HEK293 (cell line): ENCODE measurements around the gene TENT4A.
"Not testable (repeated sequence)": the region's sequence is repeated elsewhere in the genome, so short reads cannot be mapped to it uniquely, and the experiment has no call there.

Experiments
- CTCF ChIA-PET: fragments of 350-600 bp; formaldehyde crosslinking; extraction: SDS; loops from one replicate; lab custom pipeline; 2021; ENCODE audit warnings: antibody characterized with exemption; lab: Yijun Ruan, JAX
- POLR2A ChIA-PET: fragments of 300-600 bp; formaldehyde crosslinking; extraction: SDS; loops from one replicate; lab custom pipeline; 2020; ENCODE audit warnings: antibody characterized with exemption, inconsistent platforms; lab: Yijun Ruan, JAX
- H3K27ac ChIP-seq: fragments of 200-500 bp; sonication (Bioruptor generic); 2 replicates; pipeline ENCODE4 v1.5.1; 2014; ENCODE audit warnings: low read depth, low read length, control low read depth, inconsistent platforms; ENCODE audit errors: extremely low read depth
- H3K36me3 ChIP-seq, 2 experiments: fragments of 200-500 bp in 1 of 2; sonication (Bioruptor generic) in 1 of 2; 1 replicate in 1 of 2; 2 replicates in 1 of 2; pipeline ENCODE4 v1.5.1; 2014 to 2017; ENCODE audit warnings: inconsistent platforms in 2 of 2, low read length in 2 of 2; ENCODE audit not compliant: control insufficient read depth in 2 of 2, insufficient read depth in 1 of 2
- H3K4me1 ChIP-seq: fragments of 200-500 bp; sonication (Bioruptor generic); 2 replicates; pipeline ENCODE4 v1.5.1; 2014; ENCODE audit warnings: mild to moderate bottlenecking, low read length, inconsistent platforms; ENCODE audit not compliant: control insufficient read depth, insufficient read depth
- H3K4me3 ChIP-seq: 2 replicates; pipeline ENCODE4 v1.5.1; 2011; ENCODE audit warnings: low read depth, mild to moderate bottlenecking, control low read depth, low read length, moderate library complexity
- H3K9me3 ChIP-seq: fragments of 200-500 bp; sonication (Bioruptor generic); 2 replicates; pipeline ENCODE4 v1.5.1; 2014; ENCODE audit warnings: low read depth, low read length, inconsistent platforms; ENCODE audit not compliant: control insufficient read depth, insufficient read depth
- BCL11B ChIP-seq: fragments of 450-650 bp; formaldehyde crosslinking; IDR thresholded peaks from 2 replicates; pipeline ENCODE4 v1.5.1; 2016; ENCODE audit warnings: low read depth, missing biosample characterization, missing genetic modification characterization
- GLIS1 ChIP-seq: fragments of 450-650 bp; formaldehyde crosslinking; IDR thresholded peaks from 2 replicates; pipeline ENCODE4 v1.5.1; 2016; ENCODE audit warnings: missing biosample characterization, missing genetic modification characterization
- KLF16 ChIP-seq: fragments of 450-650 bp; formaldehyde crosslinking; IDR thresholded peaks from 2 replicates; pipeline ENCODE4 v1.5.1; 2017; ENCODE audit warnings: missing biosample characterization, missing genetic modification characterization
- KLF7 ChIP-seq: fragments of 450-650 bp; formaldehyde crosslinking; IDR thresholded peaks from 2 replicates; pipeline ENCODE4 v1.5.1; 2016; ENCODE audit warnings: missing biosample characterization, missing genetic modification characterization, borderline replicate concordance
- OVOL3 ChIP-seq: fragments of 450-650 bp; formaldehyde crosslinking; IDR thresholded peaks from 2 replicates; pipeline ENCODE4 v1.5.1; 2016; ENCODE audit warnings: missing biosample characterization, missing genetic modification characterization
- PRDM1 ChIP-seq: fragments of 450-650 bp; formaldehyde crosslinking; IDR thresholded peaks from 2 replicates; pipeline ENCODE4; 2016; ENCODE audit warnings: missing biosample characterization, missing genetic modification characterization
- ZBTB17 ChIP-seq: fragments of 450-650 bp; formaldehyde crosslinking; IDR thresholded peaks from 2 replicates; pipeline ENCODE4 v1.5.1; 2016; ENCODE audit warnings: missing biosample characterization, missing genetic modification characterization
- ZBTB8A ChIP-seq: fragments of 450-650 bp; formaldehyde crosslinking; IDR thresholded peaks from 2 replicates; pipeline ENCODE4 v1.5.1; 2016; ENCODE audit warnings: missing biosample characterization, missing genetic modification characterization
- ZIC2 ChIP-seq: fragments of 450-650 bp; formaldehyde crosslinking; IDR thresholded peaks from 2 replicates; pipeline ENCODE4 v1.5.1; 2016; ENCODE audit warnings: missing biosample characterization, missing genetic modification characterization
- ZNF114 ChIP-seq: fragments of 450-650 bp; formaldehyde crosslinking; IDR thresholded peaks from 2 replicates; pipeline ENCODE4 v1.5.0; 2017; ENCODE audit warnings: missing biosample characterization, missing genetic modification characterization
- ZNF48 ChIP-seq: fragments of 450-650 bp; formaldehyde crosslinking; IDR thresholded peaks from 2 replicates; pipeline ENCODE4 v1.5.1; 2016; ENCODE audit warnings: missing biosample characterization, missing genetic modification characterization
- ZNF521 ChIP-seq: fragments of 450-650 bp; formaldehyde crosslinking; IDR thresholded peaks from 2 replicates; pipeline ENCODE4 v1.5.1; 2017; ENCODE audit warnings: missing biosample characterization, mild to moderate bottlenecking, missing genetic modification characterization
- ZNF76 ChIP-seq: fragments of 450-650 bp; formaldehyde crosslinking; IDR thresholded peaks from 2 replicates; pipeline ENCODE4; 2016; ENCODE audit warnings: low read depth, missing biosample characterization, missing genetic modification characterization, borderline replicate concordance
- TF ChIP-seq, protein P1 (sequence below): fragments of 450-650 bp; formaldehyde crosslinking; IDR thresholded peaks from 2 replicates; pipeline ENCODE4 v1.5.1; 2016; ENCODE audit warnings: missing biosample characterization, missing genetic modification characterization
- TF ChIP-seq, protein P2 (sequence below): fragments of 450-650 bp; formaldehyde crosslinking; IDR thresholded peaks from 2 replicates; pipeline ENCODE4 v1.5.1; 2016; ENCODE audit warnings: missing biosample characterization, missing genetic modification characterization
- TF ChIP-seq, protein P3 (sequence below): fragments of 450-650 bp; formaldehyde crosslinking; IDR thresholded peaks from 2 replicates; pipeline ENCODE4 v1.5.1; 2016; ENCODE audit warnings: missing biosample characterization, missing genetic modification characterization
- TF ChIP-seq, protein P4 (sequence below): fragments of 450-650 bp; formaldehyde crosslinking; IDR thresholded peaks from 2 replicates; pipeline ENCODE4 v1.5.0; 2017; ENCODE audit warnings: missing biosample characterization, missing genetic modification characterization, borderline replicate concordance
- TF ChIP-seq, protein P5 (sequence below): fragments of 450-650 bp; formaldehyde crosslinking; IDR thresholded peaks from 2 replicates; pipeline ENCODE4 v1.5.1; 2016; ENCODE audit warnings: missing biosample characterization, missing genetic modification characterization, low read depth
- TF ChIP-seq, protein P6 (sequence below): fragments of 450-650 bp; IDR thresholded peaks from 2 replicates; pipeline ENCODE4 v1.5.1; 2018; ENCODE audit warnings: missing biosample characterization, mild to moderate bottlenecking, missing genetic modification characterization

TENT4A gene

DNA sequence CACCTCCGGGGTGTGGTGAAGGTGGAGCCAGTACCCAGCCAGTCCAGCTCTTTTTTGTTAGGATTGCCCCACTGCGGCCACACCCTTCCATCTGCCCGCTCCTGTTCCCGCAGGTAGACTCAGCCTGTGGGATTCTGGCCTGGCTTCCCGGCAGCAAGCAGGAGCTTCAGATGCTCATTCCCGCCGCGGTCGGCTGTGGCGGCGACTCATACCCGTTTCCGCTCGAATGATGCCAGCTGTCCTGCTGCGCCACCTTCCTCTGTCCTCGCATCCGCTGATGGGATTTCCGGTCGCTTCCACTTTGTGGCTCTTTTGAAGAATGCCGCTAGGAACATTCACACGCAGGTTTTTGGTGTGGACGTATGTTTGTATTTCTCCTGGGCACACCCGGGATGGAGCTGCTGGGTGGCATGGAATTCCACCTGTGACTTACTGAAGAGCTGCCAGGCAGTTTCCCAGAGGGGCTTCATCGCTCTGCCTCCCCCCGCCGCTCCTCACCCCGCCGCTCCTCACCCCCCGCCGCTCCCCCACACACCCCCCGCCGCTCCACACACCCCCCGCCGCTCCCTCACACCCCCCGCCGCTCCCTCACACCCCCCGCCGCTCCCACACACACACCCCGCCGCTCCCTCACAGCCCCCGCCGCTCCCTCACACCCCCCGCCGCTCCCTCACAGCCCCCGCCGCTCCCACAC, 60.3 kb downstream of the TENT4A start:
- H3K4me1 ChIP-seq = no peaks in the 10 kb centered on the region
- no peak overlapping the region for H3K27ac ChIP-seq
- CTCF ChIA-PET = no interaction called here
- TF ChIP-seq KLF16 = no peak
- TF ChIP-seq, protein P1, sequence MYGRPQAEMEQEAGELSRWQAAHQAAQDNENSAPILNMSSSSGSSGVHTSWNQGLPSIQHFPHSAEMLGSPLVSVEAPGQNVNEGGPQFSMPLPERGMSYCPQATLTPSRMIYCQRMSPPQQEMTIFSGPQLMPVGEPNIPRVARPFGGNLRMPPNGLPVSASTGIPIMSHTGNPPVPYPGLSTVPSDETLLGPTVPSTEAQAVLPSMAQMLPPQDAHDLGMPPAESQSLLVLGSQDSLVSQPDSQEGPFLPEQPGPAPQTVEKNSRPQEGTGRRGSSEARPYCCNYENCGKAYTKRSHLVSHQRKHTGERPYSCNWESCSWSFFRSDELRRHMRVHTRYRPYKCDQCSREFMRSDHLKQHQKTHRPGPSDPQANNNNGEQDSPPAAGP (tag by site-specific recombination) = 0 out of 2 replicates have a peak, but pooled peaks have one; percentile 49
- H3K9me3 ChIP-seq = no peaks in the 10 kb centered on the region
- POLR2A ChIA-PET = no interaction called here
- H3K4me3 ChIP-seq = no peak overlapping the region
- peaks cover 0 to 3% of the 10 kb centered on the region in 2 experiments; a peak in 1 of 3 replicates for H3K36me3 ChIP-seq

DNA sequence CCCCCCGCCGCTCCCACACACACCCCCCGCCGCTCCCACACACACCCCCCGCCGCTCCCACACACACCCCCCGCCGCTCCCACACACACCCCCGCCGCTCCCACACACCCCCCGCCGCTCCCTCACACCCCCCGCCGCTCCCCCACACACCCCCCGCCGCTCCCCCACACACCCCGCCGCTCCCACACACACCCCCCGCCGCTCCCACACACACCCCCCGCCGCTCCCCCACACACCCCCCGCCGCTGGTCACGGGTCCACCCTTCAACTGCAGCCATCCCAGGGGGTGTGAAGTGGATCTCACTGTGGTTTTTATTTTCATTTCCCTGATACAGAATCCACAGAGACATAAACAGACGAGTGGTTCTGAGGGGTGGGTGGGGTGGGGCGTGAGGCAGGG, 61.0 kb downstream of the TENT4A start:
- H3K27ac ChIP-seq, H3K9me3 ChIP-seq, H3K4me1 ChIP-seq, H3K4me3 ChIP-seq, POLR2A ChIA-PET, H3K36me3 ChIP-seq: not testable (repeated sequence)
- CTCF ChIA-PET = interaction anchor here (0.7 kb wide), 1 partner anchor 87 kb away, joined by 3 read pairs; no protein-coding TSS in a partner anchor

DNA sequence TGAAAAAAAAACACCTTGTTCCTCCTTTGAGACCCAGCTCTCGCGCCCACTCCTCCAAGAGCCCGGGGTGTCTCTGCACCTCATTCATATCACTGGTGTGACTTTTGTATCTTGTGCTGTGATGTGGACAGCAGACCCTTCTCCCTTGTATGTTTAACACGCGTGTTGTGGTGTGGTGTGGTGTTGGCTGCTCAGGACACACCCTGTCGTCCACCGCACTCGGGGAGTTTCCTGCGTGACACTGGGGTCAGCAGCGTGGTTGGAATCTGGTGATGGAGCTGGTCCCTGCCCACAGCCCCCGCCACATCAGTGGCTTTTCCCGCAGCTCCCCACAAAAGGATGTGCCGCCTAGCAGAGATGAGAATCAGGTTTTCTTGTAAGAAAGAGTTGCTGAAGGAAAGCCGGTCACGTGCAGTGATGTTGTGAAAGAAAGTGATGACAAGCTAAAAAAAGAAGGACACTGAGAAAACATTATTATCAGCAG, 61.5 kb downstream of the TENT4A start:
- no peak overlapping the region for H3K27ac ChIP-seq
- CTCF ChIA-PET = interaction anchor here (0.7 to 6.8 kb wide), 2 partner anchors 9 to 87 kb away, joined by 3 to 39 read pairs; no protein-coding TSS in a partner anchor
- no peak overlapping the region for H3K4me3 ChIP-seq
- H3K4me1 ChIP-seq = no peaks in the 10 kb centered on the region
- POLR2A ChIA-PET = no interaction called here
- H3K36me3 ChIP-seq = peaks cover 0 to 3% of the 10 kb centered on the region in 2 experiments; a peak in 1 of 3 replicates
- no peaks in the 10 kb centered on the region for H3K9me3 ChIP-seq
- no peak for TF ChIP-seq ZNF114 (tag by site-specific recombination)
- no peak for TF ChIP-seq ZBTB17 (tag by site-specific recombination)
- no peak for TF ChIP-seq ZNF521 (tag by site-specific recombination)
- TF ChIP-seq KLF7 = no peak
- no peak for TF ChIP-seq OVOL3 (tag by site-specific recombination)
- no peak for TF ChIP-seq ZNF48 (tag by site-specific recombination)
- TF ChIP-seq ZIC2 (tag by site-specific recombination) = no peak
- TF ChIP-seq, protein P2, sequence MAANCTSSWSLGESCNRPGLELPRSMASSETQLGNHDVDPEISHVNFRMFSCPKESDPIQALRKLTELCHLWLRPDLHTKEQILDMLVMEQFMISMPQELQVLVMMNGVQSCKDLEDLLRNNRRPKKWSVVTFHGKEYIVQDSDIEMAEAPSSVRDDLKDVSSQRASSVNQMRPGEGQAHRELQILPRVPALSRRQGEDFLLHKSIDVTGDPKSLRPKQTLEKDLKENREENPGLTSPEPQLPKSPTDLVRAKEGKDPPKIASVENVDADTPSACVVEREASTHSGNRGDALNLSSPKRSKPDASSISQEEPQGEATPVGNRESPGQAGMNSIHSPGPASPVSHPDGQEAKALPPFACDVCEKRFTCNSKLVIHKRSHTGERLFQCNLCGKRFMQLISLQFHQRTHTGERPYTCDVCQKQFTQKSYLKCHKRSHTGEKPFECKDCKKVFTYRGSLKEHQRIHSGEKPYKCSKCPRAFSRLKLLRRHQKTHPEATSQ (tag by site-specific recombination) = no peak
- TF ChIP-seq, protein P3, sequence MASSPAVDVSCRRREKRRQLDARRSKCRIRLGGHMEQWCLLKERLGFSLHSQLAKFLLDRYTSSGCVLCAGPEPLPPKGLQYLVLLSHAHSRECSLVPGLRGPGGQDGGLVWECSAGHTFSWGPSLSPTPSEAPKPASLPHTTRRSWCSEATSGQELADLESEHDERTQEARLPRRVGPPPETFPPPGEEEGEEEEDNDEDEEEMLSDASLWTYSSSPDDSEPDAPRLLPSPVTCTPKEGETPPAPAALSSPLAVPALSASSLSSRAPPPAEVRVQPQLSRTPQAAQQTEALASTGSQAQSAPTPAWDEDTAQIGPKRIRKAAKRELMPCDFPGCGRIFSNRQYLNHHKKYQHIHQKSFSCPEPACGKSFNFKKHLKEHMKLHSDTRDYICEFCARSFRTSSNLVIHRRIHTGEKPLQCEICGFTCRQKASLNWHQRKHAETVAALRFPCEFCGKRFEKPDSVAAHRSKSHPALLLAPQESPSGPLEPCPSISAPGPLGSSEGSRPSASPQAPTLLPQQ (tag by site-specific recombination) = no peak
- no peak for TF ChIP-seq BCL11B (tag by site-specific recombination)
- TF ChIP-seq, protein P4, sequence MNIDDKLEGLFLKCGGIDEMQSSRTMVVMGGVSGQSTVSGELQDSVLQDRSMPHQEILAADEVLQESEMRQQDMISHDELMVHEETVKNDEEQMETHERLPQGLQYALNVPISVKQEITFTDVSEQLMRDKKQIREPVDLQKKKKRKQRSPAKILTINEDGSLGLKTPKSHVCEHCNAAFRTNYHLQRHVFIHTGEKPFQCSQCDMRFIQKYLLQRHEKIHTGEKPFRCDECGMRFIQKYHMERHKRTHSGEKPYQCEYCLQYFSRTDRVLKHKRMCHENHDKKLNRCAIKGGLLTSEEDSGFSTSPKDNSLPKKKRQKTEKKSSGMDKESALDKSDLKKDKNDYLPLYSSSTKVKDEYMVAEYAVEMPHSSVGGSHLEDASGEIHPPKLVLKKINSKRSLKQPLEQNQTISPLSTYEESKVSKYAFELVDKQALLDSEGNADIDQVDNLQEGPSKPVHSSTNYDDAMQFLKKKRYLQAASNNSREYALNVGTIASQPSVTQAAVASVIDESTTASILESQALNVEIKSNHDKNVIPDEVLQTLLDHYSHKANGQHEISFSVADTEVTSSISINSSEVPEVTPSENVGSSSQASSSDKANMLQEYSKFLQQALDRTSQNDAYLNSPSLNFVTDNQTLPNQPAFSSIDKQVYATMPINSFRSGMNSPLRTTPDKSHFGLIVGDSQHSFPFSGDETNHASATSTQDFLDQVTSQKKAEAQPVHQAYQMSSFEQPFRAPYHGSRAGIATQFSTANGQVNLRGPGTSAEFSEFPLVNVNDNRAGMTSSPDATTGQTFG (tag by site-specific recombination) = no peak
- no peak for TF ChIP-seq PRDM1 (tag by site-specific recombination)
- TF ChIP-seq GLIS1 = no peak
- no peak for TF ChIP-seq ZBTB8A (tag by site-specific recombination)
- TF ChIP-seq, protein P5, sequence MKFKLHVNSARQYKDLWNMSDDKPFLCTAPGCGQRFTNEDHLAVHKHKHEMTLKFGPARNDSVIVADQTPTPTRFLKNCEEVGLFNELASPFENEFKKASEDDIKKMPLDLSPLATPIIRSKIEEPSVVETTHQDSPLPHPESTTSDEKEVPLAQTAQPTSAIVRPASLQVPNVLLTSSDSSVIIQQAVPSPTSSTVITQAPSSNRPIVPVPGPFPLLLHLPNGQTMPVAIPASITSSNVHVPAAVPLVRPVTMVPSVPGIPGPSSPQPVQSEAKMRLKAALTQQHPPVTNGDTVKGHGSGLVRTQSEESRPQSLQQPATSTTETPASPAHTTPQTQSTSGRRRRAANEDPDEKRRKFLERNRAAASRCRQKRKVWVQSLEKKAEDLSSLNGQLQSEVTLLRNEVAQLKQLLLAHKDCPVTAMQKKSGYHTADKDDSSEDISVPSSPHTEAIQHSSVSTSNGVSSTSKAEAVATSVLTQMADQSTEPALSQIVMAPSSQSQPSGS (tag by site-specific recombination) = no peak
- no peak for TF ChIP-seq ZNF76 (tag by site-specific recombination)
- TF ChIP-seq, protein P6, sequence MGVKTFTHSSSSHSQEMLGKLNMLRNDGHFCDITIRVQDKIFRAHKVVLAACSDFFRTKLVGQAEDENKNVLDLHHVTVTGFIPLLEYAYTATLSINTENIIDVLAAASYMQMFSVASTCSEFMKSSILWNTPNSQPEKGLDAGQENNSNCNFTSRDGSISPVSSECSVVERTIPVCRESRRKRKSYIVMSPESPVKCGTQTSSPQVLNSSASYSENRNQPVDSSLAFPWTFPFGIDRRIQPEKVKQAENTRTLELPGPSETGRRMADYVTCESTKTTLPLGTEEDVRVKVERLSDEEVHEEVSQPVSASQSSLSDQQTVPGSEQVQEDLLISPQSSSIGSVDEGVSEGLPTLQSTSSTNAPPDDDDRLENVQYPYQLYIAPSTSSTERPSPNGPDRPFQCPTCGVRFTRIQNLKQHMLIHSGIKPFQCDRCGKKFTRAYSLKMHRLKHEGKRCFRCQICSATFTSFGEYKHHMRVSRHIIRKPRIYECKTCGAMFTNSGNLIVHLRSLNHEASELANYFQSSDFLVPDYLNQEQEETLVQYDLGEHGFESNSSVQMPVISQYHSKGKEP (tag by site-specific recombination) = no peak
